ENCODE measurements around the gene A4GALT.
A peak's percentile ranks its signal among the peaks of the same experiment; 100 is the strongest.

Gene A4GALT, protein sequence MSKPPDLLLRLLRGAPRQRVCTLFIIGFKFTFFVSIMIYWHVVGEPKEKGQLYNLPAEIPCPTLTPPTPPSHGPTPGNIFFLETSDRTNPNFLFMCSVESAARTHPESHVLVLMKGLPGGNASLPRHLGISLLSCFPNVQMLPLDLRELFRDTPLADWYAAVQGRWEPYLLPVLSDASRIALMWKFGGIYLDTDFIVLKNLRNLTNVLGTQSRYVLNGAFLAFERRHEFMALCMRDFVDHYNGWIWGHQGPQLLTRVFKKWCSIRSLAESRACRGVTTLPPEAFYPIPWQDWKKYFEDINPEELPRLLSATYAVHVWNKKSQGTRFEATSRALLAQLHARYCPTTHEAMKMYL

DNA sequence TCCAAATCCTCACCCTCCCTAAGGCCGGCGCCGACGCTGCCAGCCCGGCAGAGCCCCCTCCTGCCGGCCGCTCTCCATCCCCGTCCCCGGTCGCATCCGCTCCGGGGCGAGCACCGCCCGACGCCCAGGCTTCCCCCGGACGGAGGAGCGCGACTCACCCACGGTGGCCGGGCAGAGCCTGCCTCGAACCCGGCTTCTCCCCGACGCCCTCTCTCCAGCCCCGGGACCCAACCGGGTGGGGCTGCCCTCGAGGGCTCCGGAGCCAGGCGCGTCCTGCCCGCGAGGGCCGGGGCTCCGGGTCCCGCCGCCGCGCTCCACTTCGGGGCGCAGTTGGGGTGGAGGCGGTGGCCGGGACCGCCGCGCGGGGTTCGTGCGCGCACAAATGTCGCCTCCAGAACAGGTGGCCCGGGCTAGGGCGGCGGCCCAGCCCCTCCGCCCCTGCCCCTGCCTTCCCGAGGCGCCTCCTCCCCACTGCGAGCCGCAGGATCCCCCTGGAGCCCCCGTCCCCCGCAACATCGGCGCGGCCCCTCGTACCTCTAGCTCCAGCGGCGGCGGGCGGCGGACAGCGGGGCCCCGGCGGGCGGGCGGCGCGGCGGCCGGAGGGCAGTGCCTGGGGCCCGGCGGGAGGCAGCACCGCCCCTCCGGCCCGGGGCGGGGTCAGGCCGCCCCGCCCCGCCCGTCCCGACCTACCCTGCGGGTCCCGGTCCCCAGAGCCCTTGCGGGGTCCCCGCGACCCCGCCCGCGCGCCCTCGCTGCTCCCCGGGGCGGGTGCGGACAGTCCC, at the start of gene A4GALT:
A4GALT (minus strand) TSS at position 608 of the 782 bp plus-strand sequence. CDS start 26,919 bp downstream, outside the sequence.
- H3K36me3 ChIP-seq: no peaks in the 10 kb centered on the region
- peaks cover 21 to 49% (median 41%) of the 10 kb centered on the region in 10 experiments for H3K4me1 ChIP-seq
- no peak for TF ChIP-seq Cebpa-rat (IDR thresholded peaks at IDR 0.05)
- H3K4me3 ChIP-seq: peak within 1 kb of the TSS; percentile 51 to 69 (median 57)
- H3K27me3 ChIP-seq: peaks cover 72 to 96% (median 77%) of the 10 kb centered on the region in 11 experiments
- H3K27ac ChIP-seq: no peak within 1 kb of the TSS
- peaks cover 0 to 63% (median 17%) of the 10 kb centered on the region in 11 experiments; a peak in 15 of 22 replicates for H4K20me1 ChIP-seq
- H3K9me3 ChIP-seq (replicated peaks in 1 of 11): no peaks in the 10 kb centered on the region
- peak within 1 kb of the TSS; percentile 81 to 98 (median 92) for H3K4me2 ChIP-seq
- H3K9ac ChIP-seq: peak within 1 kb of the TSS; percentile 0 to 59 (median 52); a peak in 19 of 22 replicates

DNA sequence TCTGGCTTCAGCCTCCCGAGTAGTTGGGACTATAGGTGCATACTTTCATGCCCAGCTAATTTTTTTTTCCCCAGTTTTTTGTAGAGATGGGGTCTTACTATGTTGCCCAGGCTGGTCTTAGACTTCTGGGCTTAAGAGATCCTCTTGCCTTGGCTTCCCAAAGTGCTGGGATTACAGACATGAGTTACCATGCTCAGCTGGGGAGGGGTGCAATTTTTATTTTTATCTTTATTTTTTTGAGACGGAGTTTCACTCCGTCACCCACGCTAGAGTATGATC, 49.7 kb upstream of the A4GALT start:
- TF ChIP-seq Cebpa-rat (IDR thresholded peaks at IDR 0.05): no peak
- 0 out of 22 replicates have a peak, but pooled peaks cover 0 to 5% (median 0%) of the 10 kb centered on the region in 11 experiments for H3K9me3 ChIP-seq (replicated peaks in 1 of 11)
- no peaks in the 10 kb centered on the region for H3K36me3 ChIP-seq
- H3K4me2 ChIP-seq: peak overlapping the region; percentile 79 to 95 (median 89)
- H3K27ac ChIP-seq: peak overlapping the region in 2 of 11 experiments; percentile 44 to 54; a peak in 2 of 22 replicates
- H4K20me1 ChIP-seq: peaks cover 0 to 50% (median 0%) of the 10 kb centered on the region in 11 experiments; a peak in 6 of 22 replicates
- no peak overlapping the region; a peak in 1 of 22 replicates for H3K9ac ChIP-seq
- H3K4me1 ChIP-seq: peaks cover 21 to 61% (median 56%) of the 10 kb centered on the region in 10 experiments
- no peak overlapping the region for H3K4me3 ChIP-seq
- H3K27me3 ChIP-seq: peaks cover 0 to 48% (median 0%) of the 10 kb centered on the region in 11 experiments; a peak in 7 of 22 replicates

DNA sequence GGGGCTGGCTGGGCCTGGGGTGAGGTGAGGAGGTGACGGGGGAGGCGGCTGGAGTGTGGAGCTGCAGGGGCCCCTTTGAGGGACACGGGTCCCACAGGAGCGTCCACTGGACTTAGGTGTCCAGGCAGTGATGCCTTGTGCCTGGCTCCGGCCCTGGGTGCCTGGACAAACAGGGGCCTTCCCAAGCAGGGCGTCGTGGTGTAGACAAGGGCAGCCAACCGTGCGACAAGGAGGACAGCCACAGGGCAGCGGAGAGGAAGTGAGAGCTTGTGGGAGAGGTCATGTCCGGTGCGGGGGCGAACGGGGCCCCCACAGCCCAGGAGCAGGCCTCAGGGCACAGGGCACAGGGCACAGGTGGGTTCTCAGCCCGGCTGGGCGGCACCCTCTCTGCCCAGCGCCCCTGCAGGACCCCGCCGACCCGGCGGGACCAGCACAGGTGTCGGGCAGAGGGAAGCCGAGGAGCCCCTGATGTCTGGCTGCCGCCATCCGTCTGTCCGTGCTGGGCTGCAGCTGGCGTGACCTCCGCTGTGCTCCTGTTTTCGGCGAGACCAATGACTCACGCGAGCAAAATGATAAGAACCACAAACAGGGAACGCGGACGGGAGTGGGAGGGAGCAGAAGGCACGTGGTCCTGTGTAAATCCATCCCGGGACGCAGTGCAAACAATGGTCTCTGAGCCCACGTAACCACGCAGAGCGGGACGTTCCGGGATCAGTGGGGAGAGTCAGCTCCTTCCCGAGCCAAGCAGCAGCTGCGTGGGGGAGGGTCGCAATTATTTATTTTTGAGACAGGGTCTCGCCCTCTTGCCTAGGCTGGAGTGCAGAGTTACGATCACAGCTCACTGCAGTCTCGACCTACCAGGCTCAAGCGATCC, 49.1 kb upstream of the A4GALT start:
- H3K9ac ChIP-seq: peak overlapping the region in 9 of 11 experiments; percentile 9 to 57 (median 42); a peak in 9 of 22 replicates
- peaks cover 21 to 67% (median 62%) of the 10 kb centered on the region in 10 experiments for H3K4me1 ChIP-seq
- peak overlapping the region in 9 of 11 experiments; percentile 16 to 54 (median 32); a peak in 10 of 22 replicates for H3K27ac ChIP-seq
- no peak for TF ChIP-seq Cebpa-rat (IDR thresholded peaks at IDR 0.05)
- 0 out of 22 replicates have a peak, but pooled peaks cover 0 to under 1% (median 0%) of the 10 kb centered on the region in 11 experiments for H3K9me3 ChIP-seq (replicated peaks in 1 of 11)
- H3K27me3 ChIP-seq: peaks cover 0 to 52% (median 0%) of the 10 kb centered on the region in 11 experiments; a peak in 7 of 22 replicates
- H4K20me1 ChIP-seq: peaks cover 0 to 54% (median 0%) of the 10 kb centered on the region in 11 experiments; a peak in 6 of 22 replicates
- H3K4me3 ChIP-seq: peak overlapping the region in 4 of 10 experiments; percentile 11 to 27 (median 26); a peak in 6 of 20 replicates
- H3K36me3 ChIP-seq: no peaks in the 10 kb centered on the region
- peak overlapping the region; percentile 79 to 95 (median 89) for H3K4me2 ChIP-seq

- TF ChIP-seq Cebpa-rat (IDR thresholded peaks at IDR 0.05): no peak
- H3K4me2 ChIP-seq: peak overlapping the region; percentile 79 to 95 (median 89)
- H3K36me3 ChIP-seq: no peaks in the 10 kb centered on the region
- peaks cover 0 to 53% (median 0%) of the 10 kb centered on the region in 11 experiments; a peak in 7 of 22 replicates for H3K27me3 ChIP-seq
- peak overlapping the region in 1 of 10 experiments; percentile 27; a peak in 1 of 20 replicates for H3K4me3 ChIP-seq
- H3K4me1 ChIP-seq: peaks cover 21 to 72% (median 66%) of the 10 kb centered on the region in 10 experiments
- H3K27ac ChIP-seq: peak overlapping the region in 9 of 11 experiments; percentile 16 to 54 (median 32); a peak in 10 of 22 replicates
- H3K9me3 ChIP-seq (replicated peaks in 1 of 11): no peaks in the 10 kb centered on the region
- H4K20me1 ChIP-seq: peaks cover 0 to 59% (median 0%) of the 10 kb centered on the region in 11 experiments; a peak in 6 of 22 replicates
- peak overlapping the region in 8 of 11 experiments; percentile 6 to 57 (median 42); a peak in 7 of 22 replicates for H3K9ac ChIP-seq
These were observed 48.5 kb upstream of the A4GALT start for GRCh38 chr22:42769238-42769573.

DNA sequence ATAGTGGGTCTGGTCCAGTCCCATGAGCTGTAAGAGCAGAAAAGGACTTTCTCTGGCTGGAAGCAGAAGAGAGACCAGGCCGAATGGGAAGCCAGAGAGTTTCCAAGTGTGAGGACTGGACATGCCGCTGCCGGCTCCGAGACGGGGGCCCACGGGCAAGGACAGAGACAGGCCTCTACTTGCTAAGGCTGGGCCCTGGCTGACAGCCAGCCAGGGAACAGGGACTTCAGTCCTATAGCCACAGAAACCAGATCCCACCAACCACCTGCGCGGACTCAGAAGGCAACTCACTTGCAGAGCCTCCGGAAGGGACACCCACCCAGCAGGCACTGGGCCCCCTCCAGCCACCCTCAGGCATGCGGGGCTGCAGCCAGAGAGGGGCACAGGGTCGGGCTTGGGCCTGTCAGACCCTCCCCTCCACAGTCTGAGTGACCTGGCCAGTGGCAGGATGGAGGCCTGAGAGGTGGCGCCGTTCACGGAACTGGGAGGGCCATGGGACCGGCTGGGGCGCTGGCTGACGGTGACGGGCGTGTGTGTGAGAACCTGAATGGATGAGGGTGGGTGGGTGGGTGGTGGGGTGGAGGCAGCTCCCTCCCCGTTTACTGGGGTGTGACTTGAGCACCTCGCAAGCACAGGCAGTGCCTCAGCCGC, 47.8 kb upstream of the A4GALT start:
- Histone ChIP-seq H3K27ac (no peak overlapping the region), H3K9ac (no peak overlapping the region), H3K27me3 (peaks cover 0 to 49% (median 0%) of the 10 kb centered on the region in 11 experiments; a peak in 7 of 22 replicates), H3K36me3 (no peaks in the 10 kb centered on the region), H3K4me2 (peak overlapping the region in 4 of 11 experiments; percentile 79 to 92 (median 86); a peak in 9 of 22 replicates), H4K20me1 (peaks cover 0 to 59% (median 0%) of the 10 kb centered on the region in 11 experiments; a peak in 6 of 22 replicates), H3K4me1 (peaks cover 21 to 67% (median 63%) of the 10 kb centered on the region in 10 experiments), H3K9me3 (replicated peaks in 1 of 11) (no peaks in the 10 kb centered on the region), H3K4me3 (no peak overlapping the region)
- no peak for TF ChIP-seq Cebpa-rat (IDR thresholded peaks at IDR 0.05)

DNA sequence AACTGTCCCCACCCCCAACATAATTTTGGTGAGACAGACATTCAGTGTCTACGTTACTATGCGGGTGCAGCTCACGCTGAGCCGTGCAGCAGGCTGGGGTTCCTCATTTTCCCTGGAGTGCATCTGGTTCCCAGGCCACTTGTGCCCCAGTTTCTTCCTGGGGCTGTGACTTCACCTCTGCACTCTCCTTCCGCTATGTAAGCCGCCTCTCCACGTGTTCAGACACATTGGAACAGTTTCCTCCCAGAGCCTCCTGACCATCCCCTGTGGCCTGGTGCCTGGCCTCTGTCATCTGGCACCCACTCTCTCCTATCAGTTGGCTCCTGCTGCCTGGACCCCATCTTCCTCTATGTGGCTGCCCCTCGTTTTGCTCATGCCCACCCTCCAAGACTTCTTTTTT, 46.2 kb upstream of the A4GALT start:
- H4K20me1 ChIP-seq: peaks cover 0 to 49% (median 0%) of the 10 kb centered on the region in 11 experiments; a peak in 6 of 22 replicates
- no peak for TF ChIP-seq Cebpa-rat (IDR thresholded peaks at IDR 0.05)
- H3K9ac ChIP-seq: no peak overlapping the region
- H3K36me3 ChIP-seq: no peaks in the 10 kb centered on the region
- peaks cover 0 to 36% (median 0%) of the 10 kb centered on the region in 11 experiments; a peak in 5 of 22 replicates for H3K27me3 ChIP-seq
- peak overlapping the region; percentile 24 to 51 (median 37); a peak in 16 of 22 replicates for H3K4me2 ChIP-seq
- peaks cover 21 to 55% (median 50%) of the 10 kb centered on the region in 10 experiments for H3K4me1 ChIP-seq
- no peak overlapping the region for H3K4me3 ChIP-seq
- H3K9me3 ChIP-seq (replicated peaks in 1 of 11): no peaks in the 10 kb centered on the region
- no peak overlapping the region for H3K27ac ChIP-seq

DNA sequence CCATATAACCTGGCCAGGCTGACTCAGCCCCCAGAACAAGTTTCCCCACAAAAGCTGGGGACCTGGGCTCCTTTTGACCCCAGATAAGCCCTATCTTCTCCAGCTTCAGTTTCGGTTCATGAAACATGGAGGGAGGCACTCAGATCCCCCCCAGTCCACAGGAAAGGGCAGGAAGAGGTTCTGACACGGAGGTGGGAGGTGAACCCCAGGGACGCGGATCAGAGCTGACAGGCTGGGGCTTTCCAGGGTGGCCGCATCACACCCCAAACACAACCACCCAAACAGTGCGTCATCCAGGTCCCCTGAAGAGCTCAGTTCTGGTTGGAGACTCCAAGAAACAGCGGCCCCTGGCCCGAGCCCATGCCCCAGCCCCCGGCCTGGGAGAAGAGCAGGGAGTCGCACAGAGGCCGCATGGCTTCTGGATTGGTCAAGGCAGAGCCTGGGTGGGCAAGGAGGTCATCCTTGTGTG, 44.3 kb upstream of the A4GALT start:
- H3K36me3 ChIP-seq: no peaks in the 10 kb centered on the region
- peaks cover 0 to 29% (median 0%) of the 10 kb centered on the region in 11 experiments; a peak in 5 of 22 replicates for H4K20me1 ChIP-seq
- no peak overlapping the region for H3K27ac ChIP-seq
- no peak overlapping the region for H3K9ac ChIP-seq
- peak overlapping the region in 6 of 11 experiments; percentile 4 to 38 (median 17); a peak in 5 of 22 replicates for H3K4me2 ChIP-seq
- no peak overlapping the region for H3K4me3 ChIP-seq
- H3K27me3 ChIP-seq: peaks cover 0 to 17% (median 0%) of the 10 kb centered on the region in 11 experiments; a peak in 5 of 22 replicates
- H3K4me1 ChIP-seq: peaks cover 18 to 49% (median 40%) of the 10 kb centered on the region in 10 experiments
- TF ChIP-seq Cebpa-rat (IDR thresholded peaks at IDR 0.05): no peak
- no peaks in the 10 kb centered on the region for H3K9me3 ChIP-seq (replicated peaks in 1 of 11)
